Measurements from ENCODE around the gene FAM222B. TPM values are rescaled to one million over a fixed set of nuclear protein-coding genes. Genes with fewer than 3 reads are reported as not detected.
A peak's percentile ranks its signal among the peaks of the same experiment; 100 is the strongest.
"Not testable (repeated sequence)": the region's sequence is repeated elsewhere in the genome, so short reads cannot be mapped to it uniquely, and the experiment has no call there.

Gene FAM222B
- total RNA-seq, 2 donors from 2014 or later, result 15.1 to 24.9 TPM

DNA sequence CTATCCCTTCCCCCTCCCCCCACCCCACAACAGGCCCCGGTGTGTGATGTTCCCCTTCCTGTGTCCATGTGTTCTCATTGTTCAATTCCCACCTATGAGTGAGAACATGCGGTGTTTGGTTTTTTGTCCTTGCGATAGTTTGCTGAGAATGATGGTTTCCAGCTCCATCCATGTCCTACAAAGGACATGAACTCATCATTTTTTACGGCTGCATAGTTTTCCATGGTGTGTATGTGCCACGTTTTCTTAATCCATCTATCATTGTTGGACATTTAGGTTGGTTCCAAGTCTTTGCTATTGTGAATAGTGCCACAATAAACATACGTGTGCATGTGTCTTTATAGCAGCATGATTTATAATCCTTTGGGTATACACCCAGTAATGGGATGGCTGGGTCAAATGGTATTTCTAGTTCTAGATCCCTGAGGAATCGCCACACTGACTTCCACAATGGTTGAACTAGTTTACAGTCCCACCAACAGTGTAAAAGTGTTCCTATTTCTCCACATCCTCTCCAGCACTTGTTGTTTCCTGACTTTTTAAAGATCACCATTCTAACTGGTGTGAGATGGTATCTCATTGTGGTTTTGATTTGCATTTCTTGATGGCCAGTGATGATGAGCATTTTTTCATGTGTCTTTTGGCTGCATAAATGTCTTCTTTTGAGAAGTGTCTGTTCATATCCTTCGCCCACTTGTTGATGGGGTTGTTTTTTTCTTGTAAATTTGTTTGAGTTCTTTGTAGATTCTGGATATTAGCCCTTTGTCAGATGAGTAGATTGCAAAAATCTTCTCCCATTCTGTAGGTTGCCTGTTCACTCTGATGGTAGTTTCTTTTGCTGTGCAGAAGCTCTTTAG lies 106.4 kb downstream of the FAM222B start:
- ATAC-seq, H3K9me3 Mint-ChIP-seq: not testable (repeated sequence)
- peaks cover 0 to 34% of the 10 kb centered on the region in 2 donors for H3K36me3 Mint-ChIP-seq

DNA sequence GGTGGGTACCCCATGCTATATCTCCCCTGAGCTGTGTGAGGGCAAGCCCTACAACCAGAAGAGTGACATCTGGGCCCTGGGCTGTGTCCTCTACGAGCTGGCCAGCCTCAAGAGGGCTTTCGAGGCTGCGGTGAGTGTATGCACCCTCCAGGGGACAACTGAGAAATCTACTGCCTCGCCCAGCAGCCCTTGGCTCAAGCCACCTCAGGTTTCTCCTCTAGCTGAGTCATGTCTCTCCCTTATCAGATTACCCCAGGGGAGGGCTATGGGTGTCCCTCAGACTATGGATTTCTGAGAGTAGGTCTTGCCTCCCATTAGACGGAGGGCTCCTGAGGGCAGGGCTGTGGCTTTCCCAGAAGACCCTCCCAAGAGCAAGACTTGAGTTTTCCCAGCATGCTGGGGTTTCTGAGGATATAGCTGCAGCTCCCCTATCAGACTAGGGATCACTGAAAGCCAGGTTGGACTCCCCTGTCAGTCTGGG lies 107.3 kb downstream of the FAM222B start:
- DNase-seq (ENCODE audit: low spot score in 2 of 2) (no peak), ATAC-seq (peak in 1 of 2 donors; percentile 30)
- H3K9me3 Mint-ChIP-seq, result no peaks in the 10 kb centered on the region
- H3K36me3 Mint-ChIP-seq, result peaks cover 0 to 29% of the 10 kb centered on the region in 2 donors
- no peak overlapping the region for H3K27ac Mint-ChIP-seq

More for the DNA sequence above, 106.4 kb downstream of the FAM222B start:
- H3K27ac Mint-ChIP-seq; DNase-seq (ENCODE audit: low spot score in 2 of 2): not testable (repeated sequence)

DNA sequence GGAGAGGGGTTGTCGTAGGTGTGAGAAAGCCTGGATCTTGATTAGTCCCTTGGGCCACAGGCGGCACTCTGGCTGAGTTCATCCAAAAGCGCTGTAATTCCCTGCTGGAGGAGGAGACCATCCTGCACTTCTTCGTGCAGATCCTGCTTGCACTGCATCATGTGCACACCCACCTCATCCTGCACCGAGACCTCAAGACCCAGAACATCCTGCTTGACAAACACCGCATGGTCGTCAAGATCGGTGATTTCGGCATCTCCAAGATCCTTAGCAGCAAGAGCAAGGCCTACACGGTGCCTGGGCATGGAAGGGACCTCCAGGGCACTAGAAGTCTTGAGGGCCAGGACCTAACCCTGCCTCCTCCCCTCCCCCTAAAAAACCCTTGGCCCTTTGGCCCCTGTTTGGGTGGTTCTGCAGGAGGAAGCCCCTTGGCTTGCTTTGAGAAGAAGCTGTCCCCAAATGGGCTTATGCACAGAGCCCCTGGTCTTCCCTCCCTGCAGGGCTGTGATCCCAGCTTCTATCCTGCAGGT lies 107.8 kb downstream of the FAM222B start:
- no peak overlapping the region for H3K27ac Mint-ChIP-seq
- ATAC-seq, result no peak
- DNase-seq (ENCODE audit: low spot score in 2 of 2), result no peak

DNA sequence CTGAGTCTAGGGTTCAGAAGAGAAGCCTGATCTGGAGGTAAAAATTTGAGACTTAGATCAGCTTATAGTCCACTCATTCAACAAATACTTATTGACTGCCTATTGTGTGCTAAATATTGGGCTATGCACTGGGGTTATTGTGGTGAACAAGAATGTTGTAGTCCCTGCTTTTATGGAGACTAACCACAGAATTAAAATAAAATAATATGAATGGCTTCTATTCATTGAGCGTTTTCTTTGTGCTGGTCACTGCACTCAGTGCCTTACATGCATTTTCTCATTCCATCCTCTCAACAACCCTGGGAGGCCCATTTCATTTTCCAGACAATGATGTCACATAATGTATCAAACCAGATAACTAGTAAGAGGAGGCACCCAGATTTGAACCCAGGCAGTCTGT lies 109.2 kb downstream of the FAM222B start:
- Mint-ChIP-seq H3K9me3 (no peaks in the 10 kb centered on the region), H3K27ac (no peak overlapping the region), H3K36me3 (peaks cover 0 to 11% of the 10 kb centered on the region in 2 donors)
- ATAC-seq, result no peak
- DNase-seq (ENCODE audit: low spot score in 2 of 2), result no peak

More for the DNA sequence above, 107.8 kb downstream of the FAM222B start:
- Mint-ChIP-seq H3K9me3 (no peaks in the 10 kb centered on the region), H3K36me3 (peaks cover 0 to 25% of the 10 kb centered on the region in 2 donors)

DNA sequence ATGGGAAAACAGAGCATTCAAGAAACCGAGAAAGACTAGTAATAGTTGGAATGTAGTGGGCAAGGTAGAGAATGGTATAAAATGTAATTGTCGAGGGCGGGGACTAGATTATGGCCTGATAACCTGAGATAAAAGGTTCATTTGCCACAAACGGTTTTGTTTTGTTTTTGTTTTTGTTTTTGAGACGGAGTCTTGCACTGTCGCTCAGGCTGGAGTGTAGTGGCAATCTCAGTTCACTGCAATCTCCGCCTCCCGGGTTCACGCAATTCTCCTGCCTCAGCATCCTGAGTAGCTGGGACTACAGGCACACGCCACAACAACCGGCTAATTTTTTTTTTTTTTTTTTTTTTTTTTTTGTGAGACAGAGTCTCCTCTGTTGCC lies 112.7 kb downstream of the FAM222B start:
- DNase-seq (ENCODE audit: low spot score in 2 of 2) (no peak), ATAC-seq (no peak)
- Mint-ChIP-seq H3K36me3 (peaks cover 6 to 9% of the 10 kb centered on the region in 2 donors), H3K9me3 (no peaks in the 10 kb centered on the region), H3K27ac (peak overlapping the region in 1 of 2 donors; percentile 100)

DNA sequence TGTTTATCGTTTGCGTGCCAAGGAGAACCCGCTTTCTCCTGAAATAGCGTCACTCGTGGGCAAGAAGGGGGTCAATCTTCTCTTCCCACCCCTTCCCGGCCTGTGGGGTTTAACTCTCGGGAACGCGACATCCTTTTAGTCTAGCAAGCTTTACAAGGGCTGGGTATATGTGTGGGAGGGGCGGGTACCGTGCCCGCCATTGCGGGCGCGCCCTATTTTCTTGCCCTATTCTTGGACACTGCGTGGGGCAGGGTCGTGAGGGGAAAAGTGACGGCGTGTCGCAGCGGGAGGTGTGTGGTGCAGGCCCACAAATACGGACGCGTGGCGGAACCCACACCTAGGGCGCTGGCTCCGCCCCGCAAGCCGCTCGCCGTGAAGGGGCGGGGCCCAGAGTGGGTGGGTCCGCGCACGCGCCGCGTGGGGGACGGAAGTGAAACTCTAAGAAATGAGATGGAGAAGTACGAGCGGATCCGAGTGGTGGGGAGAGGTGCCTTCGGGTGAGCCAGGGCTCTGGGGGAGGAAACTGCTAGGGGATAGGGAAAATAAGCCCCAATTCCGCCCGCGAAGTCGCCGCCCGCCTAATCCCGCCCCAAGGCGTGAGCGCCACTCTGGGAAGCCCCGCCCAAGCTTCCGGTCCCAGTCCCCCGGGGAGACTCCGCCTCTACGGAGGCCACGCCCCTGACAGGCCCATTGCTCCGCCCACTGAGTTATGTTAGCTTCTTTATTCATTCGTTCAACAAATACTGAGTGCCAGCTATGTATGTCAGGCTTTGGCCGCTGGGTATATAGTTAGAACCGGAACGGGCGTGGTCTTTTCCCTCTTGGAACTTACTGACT lies 114.0 kb downstream of the FAM222B start, which contains the start of gene NEK8:
TSS of gene NEK8 (plus strand) at position 425 of the 837 bp plus-strand sequence. CDS start at position 451, 26 bp downstream.
- Mint-ChIP-seq H3K36me3 (peaks cover 15 to 23% of the 10 kb centered on the region in 2 donors), H3K9me3 (no peaks in the 10 kb centered on the region), H3K27ac (peak within 1 kb of the TSS; percentile 98 to 100)
- peak; percentile 43 to 57 for ATAC-seq
- DNase-seq (ENCODE audit: low spot score in 2 of 2), result peak; percentile 96 to 99

DNA sequence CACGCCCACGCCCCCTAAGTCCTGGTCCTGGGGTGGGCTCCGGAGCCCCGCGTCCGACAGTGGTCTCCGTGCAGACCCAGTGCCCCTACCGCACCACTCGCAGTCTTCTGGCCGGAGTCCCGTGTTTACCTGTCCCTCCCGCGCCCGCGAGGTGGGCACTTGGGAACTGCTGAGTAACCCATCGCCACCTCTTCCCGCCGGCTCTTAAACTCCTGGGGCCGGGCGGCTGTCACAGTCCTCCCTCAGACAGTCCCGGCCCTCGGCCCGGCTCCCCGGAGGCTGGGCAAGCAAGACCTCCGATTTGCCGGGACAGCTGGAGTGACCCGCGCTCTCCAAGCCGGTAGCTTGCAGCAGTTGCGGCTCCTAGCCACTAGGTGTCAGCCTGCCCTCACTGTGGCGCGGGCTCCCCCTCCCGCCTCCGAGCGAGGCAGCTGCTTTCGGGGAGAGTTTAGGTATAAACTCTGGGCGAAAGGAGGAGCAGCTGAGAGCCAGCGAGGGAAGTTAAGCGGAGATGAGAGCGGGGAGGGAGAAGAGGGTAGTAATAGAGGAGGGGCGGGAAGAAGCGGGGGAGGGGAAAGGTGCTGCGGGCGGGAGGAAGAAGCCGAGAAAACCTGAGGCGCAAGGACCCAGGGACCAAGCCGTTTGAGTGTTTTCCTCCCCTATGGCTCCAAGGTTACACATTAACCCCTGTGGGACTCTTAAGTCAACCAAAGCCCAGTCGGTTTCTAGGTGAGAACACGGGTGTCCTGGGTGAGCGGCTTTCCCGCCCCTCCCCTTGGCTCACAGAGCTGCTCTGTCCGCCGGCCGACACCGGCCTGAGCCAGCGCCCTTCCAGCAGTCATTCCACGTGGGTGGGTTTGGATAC lies 115.7 kb downstream of the FAM222B start:
- Mint-ChIP-seq H3K9me3 (no peaks in the 10 kb centered on the region), H3K27ac (peak overlapping the region; percentile 98 to 100), H3K36me3 (peaks cover 25 to 36% of the 10 kb centered on the region in 2 donors)
- DNase-seq (ENCODE audit: low spot score in 2 of 2) (peak; percentile 95 to 97), ATAC-seq (peak; percentile 33 to 42)

DNA sequence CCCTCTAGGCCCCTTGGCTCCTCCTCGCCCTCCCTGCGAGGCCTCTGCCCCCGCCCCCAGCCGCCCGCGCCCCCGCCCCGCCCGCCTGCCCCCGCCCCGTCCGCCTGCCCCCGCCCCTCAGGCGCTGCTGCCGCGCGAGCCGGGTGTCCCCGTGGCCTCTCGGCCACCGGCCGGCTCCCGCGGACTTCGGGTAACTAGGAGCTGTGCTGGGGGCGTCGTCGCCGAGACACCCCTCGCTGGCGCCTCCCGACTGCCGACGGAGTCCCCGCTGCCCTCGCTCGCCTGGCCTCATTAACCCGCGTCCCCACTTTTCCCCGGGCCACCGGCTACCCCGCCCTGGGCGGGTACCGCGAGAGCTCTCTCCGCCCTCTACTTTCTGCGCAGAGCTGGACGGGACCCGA lies 116.4 kb downstream of the FAM222B start, which contains the start of gene TLCD1:
TSS of gene TLCD1 (minus strand) at position 8 of the 401 bp plus-strand sequence. CDS start 136 bp downstream, outside the sequence.
- H3K9me3 Mint-ChIP-seq, result no peaks in the 10 kb centered on the region
- peak within 1 kb of the TSS; percentile 98 to 100 for H3K27ac Mint-ChIP-seq
- peak; percentile 83 to 86 for DNase-seq (ENCODE audit: low spot score in 2 of 2)
- H3K36me3 Mint-ChIP-seq, result peaks cover 31 to 42% of the 10 kb centered on the region in 2 donors
- peak; percentile 28 to 51 for ATAC-seq

DNA sequence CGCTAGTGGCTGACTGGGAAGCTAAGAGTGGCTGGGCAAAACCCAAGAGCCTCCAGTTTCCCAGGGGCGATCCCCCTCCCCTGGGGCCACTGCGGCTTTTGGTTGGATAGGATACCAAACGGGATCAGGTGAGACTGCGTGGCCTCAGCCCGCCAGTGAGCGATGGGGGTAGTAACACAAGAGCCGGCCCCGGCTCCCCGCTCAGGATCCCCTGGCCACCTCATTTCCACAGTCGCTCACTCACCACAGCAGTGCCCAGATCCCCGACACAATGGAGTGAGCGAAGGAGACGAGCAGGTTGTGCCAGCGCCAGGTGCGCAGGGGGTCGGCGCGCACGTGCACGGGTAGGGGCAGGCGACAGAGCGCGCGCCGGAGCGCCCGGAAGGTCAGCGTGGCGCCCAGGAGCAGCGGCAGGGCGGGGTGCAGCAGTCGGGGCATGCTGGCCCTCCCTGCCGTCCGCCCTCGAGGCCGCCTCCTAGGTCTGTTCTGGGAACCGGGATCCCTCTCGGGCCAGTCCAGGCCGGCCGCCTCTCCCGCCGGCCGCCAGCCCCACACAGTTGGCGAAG lies 116.8 kb downstream of the FAM222B start:
- Mint-ChIP-seq H3K9me3 (no peaks in the 10 kb centered on the region), H3K27ac (peak overlapping the region; percentile 93 to 100), H3K36me3 (peaks cover 35 to 47% of the 10 kb centered on the region in 2 donors)
- peak in 1 of 2 donors; percentile 2 for ATAC-seq
- DNase-seq (ENCODE audit: low spot score in 2 of 2), result peak; percentile 63 to 79

DNA sequence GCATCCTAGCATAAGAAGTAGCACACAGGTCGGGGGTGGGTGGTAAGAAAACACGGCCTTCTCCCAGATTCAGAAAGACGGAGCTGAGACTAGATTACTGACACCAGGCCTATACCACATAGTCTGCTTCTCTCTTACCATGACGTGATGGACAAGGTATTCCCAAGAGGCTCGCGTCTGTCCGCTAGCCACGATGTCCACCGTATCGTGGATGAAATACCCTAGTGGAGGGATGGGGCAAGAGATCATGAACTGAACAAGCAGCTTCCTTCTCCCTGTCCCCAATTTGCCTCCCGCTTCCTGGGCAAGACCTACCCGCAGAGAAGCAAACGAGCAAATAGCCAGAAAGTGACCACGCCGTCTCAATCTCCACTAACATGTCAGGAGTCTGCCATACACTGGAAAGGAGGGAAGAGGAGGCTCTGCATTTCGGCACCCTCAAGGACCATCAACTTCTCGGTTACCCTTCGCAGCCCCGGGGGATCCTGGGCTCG lies 117.4 kb downstream of the FAM222B start:
- peak overlapping the region; percentile 93 to 100 for H3K27ac Mint-ChIP-seq
- DNase-seq (ENCODE audit: low spot score in 2 of 2), result peak in 1 of 2 donors; percentile 39
- no peak for ATAC-seq
- no peaks in the 10 kb centered on the region for H3K9me3 Mint-ChIP-seq
- H3K36me3 Mint-ChIP-seq, result peaks cover 41 to 52% of the 10 kb centered on the region in 2 donors

DNA sequence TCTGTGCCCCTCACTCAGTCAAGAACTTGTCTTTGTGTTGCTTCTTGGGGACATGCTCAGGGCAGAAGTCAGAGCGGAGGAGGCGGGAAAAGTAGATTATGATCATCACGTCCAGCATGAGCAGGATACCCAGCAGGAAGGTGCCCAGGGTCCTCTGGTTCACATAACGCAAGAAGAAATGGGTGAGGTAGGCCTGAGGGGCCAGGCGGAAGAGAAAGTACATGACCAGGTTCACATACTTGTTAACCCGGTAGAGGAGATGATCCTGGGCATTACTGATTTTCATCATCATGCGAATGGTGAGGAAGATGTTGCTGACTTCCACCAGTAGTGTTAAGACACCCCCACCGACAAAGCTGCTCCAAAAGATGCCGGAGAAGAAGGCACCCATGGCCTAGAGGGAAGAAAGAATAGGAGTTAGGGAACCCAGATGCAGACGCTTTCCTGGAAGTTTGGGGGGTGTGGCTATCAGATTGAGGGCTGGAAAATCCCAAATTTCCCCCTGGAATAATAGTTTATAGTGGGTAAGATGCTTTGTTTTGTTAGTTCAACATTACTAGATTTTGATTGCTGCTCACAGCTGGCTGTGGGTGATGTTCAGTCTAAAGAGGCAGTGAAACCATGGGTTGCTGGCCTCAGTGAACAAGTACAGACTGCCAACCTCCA lies 118.0 kb downstream of the FAM222B start:
- peaks cover 47 to 58% of the 10 kb centered on the region in 2 donors for H3K36me3 Mint-ChIP-seq
- H3K27ac Mint-ChIP-seq, result peak overlapping the region; percentile 93 to 100
- no peaks in the 10 kb centered on the region for H3K9me3 Mint-ChIP-seq
- ATAC-seq, result no peak
- DNase-seq (ENCODE audit: low spot score in 2 of 2), result no peak

DNA sequence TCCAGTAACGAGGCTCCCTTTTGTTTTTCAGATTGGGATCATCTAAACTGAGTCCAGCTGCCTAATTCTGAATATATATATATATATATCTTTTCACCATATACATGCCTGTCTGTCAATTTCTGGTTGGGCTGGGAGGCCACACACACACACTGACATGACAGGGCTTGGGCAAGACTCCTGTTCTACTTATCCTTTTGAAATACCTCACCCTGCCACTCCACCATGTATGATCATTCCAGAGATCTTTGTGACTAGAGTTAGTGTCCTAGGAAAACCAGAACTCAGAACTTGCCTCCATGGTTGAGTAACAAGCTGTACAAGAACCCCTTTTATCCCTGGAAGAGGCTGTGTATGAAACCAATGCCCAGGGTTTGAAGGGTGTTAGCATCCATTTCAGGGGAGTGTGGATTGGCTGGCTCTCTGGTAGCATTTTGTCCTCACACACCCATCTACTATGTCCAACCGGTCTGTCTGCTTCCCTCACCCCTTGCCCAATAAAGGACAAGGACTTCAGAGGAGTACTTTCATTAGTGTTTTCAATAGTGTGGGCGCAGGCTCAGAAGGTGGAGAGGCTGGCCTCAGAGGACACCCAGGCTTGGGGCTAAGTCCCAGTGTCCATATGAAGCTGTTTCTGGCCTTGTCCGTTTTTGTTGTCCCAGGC lies 118.6 kb downstream of the FAM222B start:
- H3K9me3 Mint-ChIP-seq; ATAC-seq; DNase-seq (ENCODE audit: low spot score in 2 of 2): not testable (repeated sequence)
- H3K36me3 Mint-ChIP-seq, result peaks cover 52 to 63% of the 10 kb centered on the region in 2 donors
- peak overlapping the region; percentile 93 to 100 for H3K27ac Mint-ChIP-seq

DNA sequence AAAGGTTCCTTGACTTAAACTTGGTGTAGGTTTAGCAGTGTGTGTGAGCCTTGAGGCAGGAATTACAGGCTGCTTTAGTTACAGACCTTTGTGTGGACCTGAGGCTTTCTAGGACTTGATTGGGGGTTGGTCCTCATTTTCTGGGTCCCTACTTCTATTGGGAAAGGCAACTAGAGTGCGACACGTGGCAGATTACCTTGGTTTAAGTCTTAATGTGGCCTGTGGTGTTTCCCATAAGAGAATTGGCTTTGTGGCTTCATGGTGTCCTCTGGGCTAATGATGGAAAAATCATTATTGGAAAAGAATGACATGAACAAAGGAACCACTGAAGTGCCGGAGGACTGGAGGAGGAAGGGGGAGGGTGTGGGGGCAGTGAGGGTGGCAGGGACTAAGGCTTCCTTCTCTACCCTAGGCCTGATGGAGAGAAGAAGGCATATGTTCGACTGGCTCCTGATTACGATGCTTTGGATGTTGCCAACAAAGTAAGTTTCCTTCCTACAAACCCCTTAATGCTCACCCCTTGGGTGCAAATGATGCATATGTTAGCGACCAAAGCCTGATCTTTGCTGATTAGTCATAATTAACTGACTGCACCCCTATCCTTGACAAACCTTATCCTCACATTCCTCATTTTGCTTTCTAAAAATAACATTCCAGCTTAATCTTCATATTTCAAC lies 119.3 kb downstream of the FAM222B start:
- ATAC-seq, result no peak
- H3K9me3 Mint-ChIP-seq, result no peaks in the 10 kb centered on the region
- peaks cover 52 to 63% of the 10 kb centered on the region in 2 donors for H3K36me3 Mint-ChIP-seq

More for the DNA sequence above, 119.3 kb downstream of the FAM222B start:
- peak overlapping the region in 1 of 2 donors; percentile 93 for H3K27ac Mint-ChIP-seq
- no peak for DNase-seq (ENCODE audit: low spot score in 2 of 2)

Measured in activated naive CD4-positive, alpha-beta T cell treated with anti-CD3 and anti-CD28 coated beads, Interleukin-2, amount 50 U/mL, for 72 hours (primary cell).